C4-2B (cell line): Measurements from ENCODE around the gene HCAR2.

Experiments used
- CTCF ChIP-seq: fragments of 450-650 bp; conservative IDR thresholded peaks from 2 replicates; pipeline ENCODE4 v1.5.1; 2017; ENCODE audit warnings: mild to moderate bottlenecking
- ZFX ChIP-seq: fragments of 450-650 bp; IDR thresholded peaks from 2 replicates; pipeline ENCODE4 v1.6.1; 2017

DNA sequence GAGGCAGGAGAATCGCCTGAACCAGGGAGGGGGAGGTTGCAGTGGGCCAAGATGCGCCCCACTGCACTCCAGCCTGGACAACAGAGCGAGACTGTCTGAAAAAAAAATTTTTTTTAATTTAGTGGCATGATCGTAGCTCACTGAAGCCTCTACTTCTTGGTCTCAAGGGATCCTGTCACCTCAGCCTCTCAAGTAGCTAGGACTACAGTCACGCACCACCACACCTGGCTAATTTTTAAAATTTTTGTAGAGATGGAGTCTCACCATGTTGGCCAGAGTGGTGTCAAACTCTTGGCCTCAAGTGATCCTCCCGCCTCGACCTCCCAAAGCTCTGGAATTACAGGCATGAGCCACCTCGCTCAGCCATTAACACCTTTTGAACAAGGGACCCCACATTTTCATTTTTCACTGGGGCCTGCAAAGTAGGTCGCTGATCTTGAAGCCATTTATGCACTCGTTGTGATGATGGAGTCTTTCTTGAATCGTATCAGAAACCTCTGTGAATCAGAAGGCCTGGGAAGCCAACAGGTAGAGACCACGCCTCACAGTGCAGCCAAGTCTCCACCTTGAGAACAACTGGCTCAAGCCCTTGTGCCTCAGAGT is 21.6 kb upstream of the HCAR2 start:
- TF ChIP-seq CTCF: no peak
- TF ChIP-seq ZFX: no peak
